Melanocyte of skin (primary cell): ENCODE measurements around the gene PCDHGB1. TPM values are rescaled to one million over a fixed set of nuclear protein-coding genes. Genes with fewer than 3 reads are reported as not detected.

Experiments used
- total RNA-seq, 2 donors: library from RNA; depleted of rRNA; stranded (reverse); fragments of >200 nt; gene quantifications; 2 replicates each; pipeline ENCODE4 v1.2.3, GENCODE V29; 2012

The PCDHGB1 gene
- under 1 TPM; 0.33 to 0.69 TPM for total RNA-seq

DNA sequence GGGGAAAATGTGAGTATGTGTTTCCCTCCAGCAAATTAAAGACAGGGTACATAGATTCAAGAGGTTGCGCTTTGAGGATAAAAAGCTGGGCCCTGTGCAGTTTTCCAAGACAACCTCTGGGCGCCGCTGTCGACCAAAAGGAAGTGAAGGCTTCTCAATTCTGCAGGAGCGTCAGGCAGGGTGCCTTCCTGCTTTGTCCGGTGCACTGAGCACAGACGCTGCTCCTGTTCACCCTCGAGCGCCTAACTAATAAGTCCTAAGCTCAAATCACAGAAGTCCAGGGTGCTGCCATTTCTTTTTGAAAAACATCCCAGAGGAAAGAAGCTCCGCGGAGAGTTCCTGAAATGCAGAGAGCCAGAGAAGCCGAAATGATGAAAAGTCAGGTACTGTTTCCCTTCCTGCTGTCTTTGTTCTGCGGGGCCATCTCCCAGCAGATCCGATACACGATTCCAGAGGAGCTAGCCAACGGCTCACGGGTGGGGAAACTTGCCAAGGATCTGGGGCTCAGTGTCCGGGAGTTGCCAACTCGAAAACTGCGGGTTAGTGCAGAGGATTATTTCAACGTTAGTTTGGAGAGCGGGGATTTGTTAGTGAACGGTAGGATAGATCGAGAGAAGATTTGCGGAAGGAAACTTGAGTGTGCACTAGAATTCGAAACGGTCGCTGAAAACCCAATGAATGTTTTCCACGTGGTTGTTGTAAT is at the start of gene PCDHGB1:
TSS of gene PCDHGB1 (plus strand) at position 183 of the 703 bp plus-strand sequence. CDS start at position 345, 162 bp downstream.

GRCh38 chr5:141303756-141304155 is 46.1 kb upstream of the PCDHGB1 start, which contains the start of gene SLC25A2:
Gene SLC25A2 (minus strand): TSS chr5:141304049. CDS start chr5:141303865, 184 bp downstream.

DNA sequence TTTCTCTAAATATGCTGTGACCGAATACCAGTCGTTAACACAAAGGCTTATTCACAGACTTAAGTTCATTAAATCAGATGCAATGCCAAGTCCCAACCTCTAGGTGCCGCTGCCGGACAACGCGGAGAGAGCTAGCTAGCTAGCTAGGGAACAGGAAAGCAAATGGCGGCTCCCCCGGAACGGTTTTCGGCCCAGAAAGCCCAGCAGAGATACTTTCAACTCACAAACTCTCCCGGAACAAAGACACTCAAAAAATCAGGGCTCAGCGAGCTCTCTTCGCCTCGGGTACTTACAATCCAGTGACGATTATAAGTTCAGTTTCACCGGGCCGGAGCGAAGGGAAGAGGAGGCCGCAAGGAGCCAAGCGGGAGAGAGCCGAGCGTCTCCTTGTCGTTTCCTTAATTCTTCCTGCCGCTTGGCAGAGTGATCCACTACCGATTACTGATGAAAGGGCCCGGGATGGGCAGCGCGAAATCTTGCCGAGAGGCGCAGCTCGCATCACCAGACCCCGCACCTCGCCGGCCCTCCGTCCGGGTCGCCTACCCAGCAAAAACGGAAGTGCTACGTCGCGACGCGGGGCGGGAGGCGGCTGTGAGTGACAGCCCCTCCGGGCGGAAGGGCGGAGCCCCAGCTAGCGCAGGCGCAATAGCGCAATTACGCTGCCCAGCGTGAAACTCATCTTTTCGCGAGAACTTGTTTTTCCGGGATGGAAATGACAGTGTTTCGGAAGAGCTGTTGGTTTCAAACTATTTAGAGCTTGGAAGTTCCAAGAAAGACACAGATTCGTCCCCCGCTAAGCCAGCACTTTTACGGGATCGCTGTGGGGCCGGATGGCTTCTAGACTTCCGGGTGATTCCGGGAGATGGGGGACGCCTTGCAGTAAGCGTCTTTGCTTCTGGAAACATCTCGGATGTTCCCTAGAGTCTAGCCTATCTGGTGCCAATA is 29.4 kb upstream of the PCDHGB1 start, which contains the start of gene TAF7:
TSS of gene TAF7 (minus strand) at position 560 of the 945 bp plus-strand sequence. CDS start 740 bp downstream, outside the sequence.

GRCh38 chr5:141330299-141331080 is 19.4 kb upstream of the PCDHGB1 start, which contains the start of gene PCDHGA1:
Gene PCDHGA1 (plus strand): TSS chr5:141330514.

GRCh38 chr5:141338538-141339306 is 11.2 kb upstream of the PCDHGB1 start, which contains the start of gene PCDHGA2:
Gene PCDHGA2 (plus strand): TSS chr5:141338760.

DNA sequence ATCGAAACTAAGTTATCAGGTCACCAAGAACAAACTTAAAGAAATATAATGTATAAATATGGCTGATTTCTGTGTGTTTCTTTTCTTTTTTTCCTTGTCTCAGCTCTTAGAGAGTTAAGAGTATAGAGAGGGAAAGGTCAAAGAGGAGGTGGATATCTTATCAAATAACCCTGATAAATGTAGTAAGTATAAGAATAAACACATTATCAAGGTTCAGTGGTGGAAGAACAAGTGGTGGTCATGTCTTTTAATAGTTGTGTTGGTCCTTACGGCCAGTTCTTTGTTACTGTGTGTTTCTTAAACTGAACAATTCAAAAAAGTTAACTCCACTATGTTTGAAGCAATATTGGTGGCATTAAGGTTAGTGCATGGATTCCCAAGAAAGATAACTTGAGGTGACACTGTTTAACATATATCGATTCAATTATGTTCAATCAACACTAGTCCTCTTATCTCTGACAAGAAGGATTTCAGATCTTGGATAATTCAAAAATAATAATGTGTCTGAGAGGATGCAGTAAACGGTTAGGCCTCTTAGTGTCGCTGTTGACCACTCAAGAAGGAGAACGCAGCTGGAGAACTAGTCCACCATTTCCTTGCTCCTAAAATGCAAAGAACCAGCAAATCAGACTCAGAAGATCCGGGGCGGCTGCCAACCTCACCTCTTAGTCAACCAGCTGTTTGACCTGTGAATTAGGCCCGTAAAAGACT is 6.5 kb upstream of the PCDHGB1 start, which contains the start of gene PCDHGA3:
TSS of gene PCDHGA3 (plus strand) at position 588 of the 711 bp plus-strand sequence. CDS start 205 bp downstream, outside the sequence.

DNA sequence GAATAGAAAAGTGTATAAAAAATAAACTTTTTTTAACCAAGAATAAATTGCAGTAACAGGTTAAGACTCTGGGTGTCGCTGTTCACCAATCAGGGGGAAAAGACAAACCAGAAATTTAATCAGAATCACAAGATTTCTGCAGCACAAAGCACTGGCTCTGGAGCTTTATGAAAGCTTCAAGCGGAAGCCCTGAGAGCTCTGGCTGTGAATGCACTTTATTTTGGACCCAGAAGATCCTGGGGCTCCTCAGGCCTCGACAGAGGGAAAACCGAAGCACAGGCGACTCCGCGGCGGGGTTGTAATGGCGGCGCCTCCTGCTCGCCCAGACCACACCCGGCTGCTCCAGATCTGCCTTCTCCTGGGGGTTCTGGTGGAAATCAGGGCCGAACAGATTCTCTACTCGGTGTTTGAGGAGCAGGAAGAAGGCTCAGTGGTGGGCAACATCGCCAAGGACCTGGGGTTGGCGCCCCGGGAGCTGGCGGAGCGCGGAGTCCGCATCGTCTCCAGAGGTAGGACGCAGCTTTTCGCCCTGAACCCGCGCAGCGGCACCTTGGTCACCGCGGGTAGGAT is 5.1 kb downstream of the PCDHGB1 start, which contains the start of gene PCDHGA4:
TSS of gene PCDHGA4 (plus strand) at position 122 of the 570 bp plus-strand sequence. CDS start at position 209, 87 bp downstream.

GRCh38 chr5:141359790-141360426 is 10.0 kb downstream of the PCDHGB1 start, which contains the start of gene PCDHGB2:
Gene PCDHGB2 (plus strand): TSS chr5:141359994. CDS start chr5:141360136, 142 bp downstream.

DNA sequence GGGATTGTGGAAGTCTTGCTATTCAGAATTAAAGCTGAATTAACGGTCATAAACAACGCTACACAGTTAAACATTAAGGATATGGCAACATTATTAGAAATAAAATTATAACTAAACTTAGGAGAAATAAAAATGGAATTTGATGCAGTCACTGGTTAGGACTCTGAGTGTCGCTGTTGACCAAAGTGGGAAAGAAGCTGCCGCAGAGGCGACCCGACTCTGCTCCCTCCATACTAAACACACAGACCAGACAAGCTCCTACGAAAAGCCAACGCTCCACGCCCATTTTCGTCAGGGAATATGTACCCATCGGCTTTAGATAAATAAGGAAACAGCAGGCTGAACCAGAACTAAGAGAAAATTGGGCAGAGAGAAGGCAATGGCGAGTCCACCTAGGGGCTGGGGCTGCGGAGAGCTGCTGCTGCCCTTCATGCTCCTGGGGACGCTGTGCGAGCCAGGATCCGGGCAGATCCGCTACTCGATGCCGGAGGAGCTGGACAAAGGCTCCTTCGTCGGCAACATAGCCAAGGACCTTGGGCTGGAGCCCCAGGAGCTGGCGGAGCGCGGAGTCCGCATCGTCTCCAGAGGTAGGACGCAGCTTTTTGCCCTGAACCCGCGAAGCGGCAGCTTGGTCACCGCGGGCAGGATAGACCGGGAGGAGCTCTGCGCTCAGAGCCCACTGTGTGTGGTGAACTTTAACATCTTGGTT is 14.2 kb downstream of the PCDHGB1 start, which contains the start of gene PCDHGA5:
TSS of gene PCDHGA5 (plus strand) at position 211 of the 709 bp plus-strand sequence. CDS start at position 380, 169 bp downstream.

DNA sequence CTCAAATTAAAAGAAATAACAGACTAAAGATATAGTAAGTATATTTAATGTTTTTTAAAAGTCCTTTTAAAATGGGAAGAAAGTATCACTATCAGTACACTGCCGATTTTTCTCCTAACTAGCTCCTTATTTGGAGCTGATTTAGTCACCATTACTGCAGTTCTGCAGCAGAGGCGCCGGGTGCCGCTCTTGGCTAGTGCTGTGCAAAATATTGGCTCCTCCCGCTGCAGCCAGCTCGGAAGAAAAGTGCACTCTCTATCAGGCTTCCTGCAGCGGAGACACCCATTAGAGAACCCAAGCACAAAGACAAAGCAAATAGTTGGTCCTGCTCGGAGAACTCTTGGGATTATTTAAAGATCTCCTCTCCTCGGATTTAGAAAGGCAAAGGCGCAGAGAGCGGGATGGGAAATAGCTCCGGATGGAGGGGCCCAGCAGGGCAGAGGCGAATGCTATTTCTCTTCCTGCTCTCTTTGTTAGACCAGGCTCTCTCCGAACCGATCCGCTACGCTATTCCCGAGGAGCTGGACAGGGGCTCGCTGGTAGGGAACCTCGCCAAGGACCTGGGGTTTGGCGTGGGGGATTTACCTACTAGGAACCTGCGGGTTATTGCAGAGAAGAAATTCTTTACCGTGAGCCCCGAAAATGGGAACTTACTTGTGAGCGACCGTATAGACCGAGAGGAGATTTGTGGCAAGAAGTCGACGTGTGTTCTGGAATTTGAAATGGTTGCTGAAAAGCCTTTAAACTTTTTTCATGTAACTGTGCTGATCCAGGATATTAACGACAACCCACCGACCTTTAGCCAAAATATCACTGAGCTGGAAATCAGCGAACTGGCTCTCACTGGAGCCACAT is 20.3 kb downstream of the PCDHGB1 start, which contains the start of gene PCDHGB3:
TSS of gene PCDHGB3 (plus strand) at position 249 of the 855 bp plus-strand sequence. CDS start at position 402, 153 bp downstream.

GRCh38 chr5:141373673-141374317 is 23.9 kb downstream of the PCDHGB1 start, which contains the start of gene PCDHGA6:
Gene PCDHGA6 (plus strand): TSS chr5:141373891. CDS start chr5:141374084, 193 bp downstream.

DNA sequence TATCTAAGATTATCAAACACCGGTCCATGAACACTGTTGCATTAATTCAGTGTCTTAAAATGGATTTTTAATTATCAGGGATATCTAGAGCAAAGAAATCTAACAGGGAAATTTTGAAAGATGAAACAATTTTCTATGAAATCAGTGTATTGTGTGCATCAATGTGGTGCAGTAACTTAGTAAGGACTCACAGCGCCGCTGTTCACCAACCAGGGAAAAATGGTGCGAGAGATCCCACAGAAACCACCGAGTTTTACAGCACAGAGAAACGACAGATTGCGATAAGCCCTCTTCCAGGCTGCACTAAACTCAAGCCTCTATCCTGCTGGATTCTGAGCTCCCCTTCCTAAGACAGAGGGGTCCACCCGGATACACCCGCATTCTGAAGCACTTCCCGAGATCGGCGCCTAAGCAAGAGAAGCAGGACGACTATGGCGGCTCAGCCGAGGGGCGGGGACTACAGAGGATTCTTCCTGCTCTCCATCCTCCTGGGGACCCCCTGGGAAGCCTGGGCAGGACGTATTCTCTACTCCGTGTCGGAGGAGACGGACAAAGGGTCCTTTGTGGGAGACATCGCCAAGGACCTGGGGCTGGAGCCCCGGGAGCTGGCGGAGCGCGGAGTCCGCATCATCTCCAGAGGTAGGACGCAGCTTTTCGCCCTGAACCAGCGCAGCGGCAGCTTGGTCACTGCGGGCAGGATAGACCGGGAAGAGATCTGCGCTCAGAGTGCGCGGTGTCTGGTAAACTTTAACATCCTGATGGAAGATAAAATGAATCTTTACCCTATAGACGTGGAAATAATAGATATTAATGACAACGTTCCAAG is 32.8 kb downstream of the PCDHGB1 start, which contains the start of gene PCDHGA7:
TSS of gene PCDHGA7 (plus strand) at position 274 of the 826 bp plus-strand sequence. CDS start at position 432, 158 bp downstream.

GRCh38 chr5:141387557-141388311 is 37.8 kb downstream of the PCDHGB1 start, which contains the start of gene PCDHGB4:
Gene PCDHGB4 (plus strand): TSS chr5:141387698. CDS start chr5:141387885, 187 bp downstream.

DNA sequence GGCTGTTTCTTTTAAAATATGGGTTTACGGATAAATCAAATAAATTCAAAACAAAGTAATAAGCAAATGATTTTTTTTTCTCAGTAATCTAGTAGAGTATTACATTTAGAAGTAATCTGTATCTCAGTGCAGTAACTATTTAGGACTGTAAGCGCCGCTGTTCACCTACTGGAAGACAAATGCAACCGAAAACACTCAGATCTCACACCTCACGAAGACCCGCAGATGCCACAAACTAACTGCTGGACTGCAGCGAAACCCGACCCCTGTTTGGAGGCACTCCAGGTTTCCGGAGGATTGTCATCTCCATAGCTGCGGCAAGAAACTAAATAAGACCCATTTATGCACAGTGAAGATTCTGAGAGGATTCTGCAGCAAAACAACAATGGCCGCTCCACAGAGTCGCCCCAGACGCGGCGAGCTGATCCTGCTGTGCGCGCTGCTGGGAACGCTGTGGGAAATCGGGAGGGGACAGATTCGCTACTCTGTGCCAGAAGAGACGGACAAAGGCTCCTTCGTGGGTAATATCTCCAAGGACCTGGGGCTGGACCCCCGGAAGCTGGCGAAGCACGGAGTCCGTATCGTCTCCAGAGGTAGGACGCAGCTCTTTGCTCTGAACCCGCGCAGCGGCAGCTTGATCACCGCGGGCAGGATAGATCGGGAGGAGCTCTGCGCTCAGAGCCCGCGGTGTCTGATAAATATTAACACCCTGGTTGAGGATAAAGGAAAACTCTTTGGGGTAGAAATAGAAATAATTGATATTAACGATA is 42.7 kb downstream of the PCDHGB1 start, which contains the start of gene PCDHGA8:
TSS of gene PCDHGA8 (plus strand) at position 205 of the 770 bp plus-strand sequence. CDS start at position 386, 181 bp downstream.

